Measurements from ENCODE around the gene RBM5. TPM values are rescaled to one million over a fixed set of nuclear protein-coding genes. Genes with fewer than 3 reads are reported as not detected.

The RBM5 gene
- polyA plus RNA-seq, 3 donors, result 9.7 to 332 (median 18.5) TPM

GRCh38 chr3:50047426-50047825 lies 41.3 kb upstream of the RBM5 start:
- Mint-ChIP-seq H3K36me3 (peaks cover 43 to 70% of the 10 kb centered on the region in 2 donors), H3K4me3 (no peak overlapping the region), H3K27ac (no peak overlapping the region), H3K9me3 (no peaks in the 10 kb centered on the region), H3K27me3 (ENCODE audit: low read depth in 3 of 3) (no peaks in the 10 kb centered on the region), H3K4me1 (no peaks in the 10 kb centered on the region)
- Histone ChIP-seq H3K79me2 (ENCODE audit: insufficient read depth, low read length) (no peaks in the 10 kb centered on the region), H3K4me2 (replicated peaks; ENCODE audit: extremely low read depth, low read length, poor library complexity, severe bottlenecking) (no peak overlapping the region), H4K20me1 (ENCODE audit: insufficient read depth, low read length) (no peaks in the 10 kb centered on the region), H3K27ac (ENCODE audit: low read depth in 1 of 2, low read length in 2 of 2) (no peak overlapping the region), H3K27me3 (ENCODE audit: control insufficient read depth in 2 of 2, insufficient read depth in 2 of 2, low read length in 2 of 2) (no peaks in the 10 kb centered on the region), H3K9me3 (replicated peaks in 1 of 2; ENCODE audit: control insufficient read depth in 1 of 2, insufficient read depth in 1 of 2, low read length in 2 of 2) (no peaks in the 10 kb centered on the region), H3K9ac (ENCODE audit: insufficient read depth, low read length, poor library complexity, severe bottlenecking) (no peak overlapping the region), H3K4me3 (replicated peaks in 1 of 3; ENCODE audit: low read depth in 2 of 3, low read length in 3 of 3) (no peak overlapping the region), H3K36me3 (replicated peaks in 1 of 2; ENCODE audit: control insufficient read depth in 1 of 2, insufficient read depth in 2 of 2, low read length in 2 of 2) (peaks cover 43 to 84% of the 10 kb centered on the region in 2 donors), H3K4me1 (ENCODE audit: control insufficient read depth in 1 of 2, insufficient read depth in 2 of 2, low read length in 2 of 2) (no peaks in the 10 kb centered on the region), H2AFZ (ENCODE audit: insufficient read depth, low read depth, low read length, poor library complexity, severe bottlenecking) (no peak overlapping the region)
- intact Hi-C loops (cut with micrococcal nuclease), result no loop called here
- no peak for TF ChIP-seq CTCF (IDR thresholded peaks at IDR 0.05)
- no peak for DNase-seq
- WGBS (ENCODE audit: insufficient coverage), result 92% methylated on average over 4 of the region's 4 CpGs

GRCh38 chr3:50050361-50050760 lies 38.4 kb upstream of the RBM5 start:
- no peaks in the 10 kb centered on the region for H3K9me3 Mint-ChIP-seq
- Histone ChIP-seq H3K27ac (ENCODE audit: low read depth in 1 of 2, low read length in 2 of 2) (no peak overlapping the region), H3K4me3 (replicated peaks in 1 of 3; ENCODE audit: low read depth in 2 of 3, low read length in 3 of 3) (no peak overlapping the region), H3K9ac (ENCODE audit: insufficient read depth, low read length, poor library complexity, severe bottlenecking) (no peak overlapping the region), H3K9me3 (replicated peaks in 1 of 2; ENCODE audit: control insufficient read depth in 1 of 2, insufficient read depth in 1 of 2, low read length in 2 of 2) (no peaks in the 10 kb centered on the region), H3K4me1 (ENCODE audit: control insufficient read depth in 1 of 2, insufficient read depth in 2 of 2, low read length in 2 of 2) (no peaks in the 10 kb centered on the region), H3K36me3 (replicated peaks in 1 of 2; ENCODE audit: control insufficient read depth in 1 of 2, insufficient read depth in 2 of 2, low read length in 2 of 2) (peaks cover 63 to 95% of the 10 kb centered on the region in 2 donors), H4K20me1 (ENCODE audit: insufficient read depth, low read length) (no peaks in the 10 kb centered on the region), H2AFZ (ENCODE audit: insufficient read depth, low read depth, low read length, poor library complexity, severe bottlenecking) (no peak overlapping the region), H3K79me2 (ENCODE audit: insufficient read depth, low read length) (no peaks in the 10 kb centered on the region), H3K4me2 (replicated peaks; ENCODE audit: extremely low read depth, low read length, poor library complexity, severe bottlenecking) (no peak overlapping the region), H3K27me3 (ENCODE audit: control insufficient read depth in 2 of 2, insufficient read depth in 2 of 2, low read length in 2 of 2) (no peaks in the 10 kb centered on the region)
- DNase-seq, result no peak
- no peaks in the 10 kb centered on the region for H3K27me3 Mint-ChIP-seq (ENCODE audit: low read depth in 3 of 3)
- H3K27ac Mint-ChIP-seq, result no peak overlapping the region
- intact Hi-C loops (cut with micrococcal nuclease), result no loop called here
- no peak overlapping the region for H3K4me3 Mint-ChIP-seq
- TF ChIP-seq CTCF (IDR thresholded peaks at IDR 0.05), result no peak
- H3K4me1 Mint-ChIP-seq, result no peaks in the 10 kb centered on the region
- H3K36me3 Mint-ChIP-seq, result peaks cover 61 to 92% of the 10 kb centered on the region in 2 donors
